ENCODE measurements around the gene CYP2D6. TPM values are rescaled to one million over a fixed set of nuclear protein-coding genes. Genes with fewer than 3 reads are reported as not detected.
"Not testable (repeated sequence)": the region's sequence is repeated elsewhere in the genome, so short reads cannot be mapped to it uniquely, and the experiment has no call there.

Gene CYP2D6
- total RNA-seq (2021; fragmentation: NEBNext Ultra II Directional; extraction: Animal tissue kit (Norgen Biotek cat#: 25700)), result 0.77 and 0.93 TPM in 2 replicates
- 1.7 TPM in 2 replicates for polyA plus RNA-seq (2011; rRNA removed)
- 1.3 TPM for polyA plus RNA-seq (2011; cell fraction: cytosol; rRNA removed)
- 7.8 TPM for polyA plus RNA-seq (2011; cell fraction: nucleus; rRNA removed)
- 1.2 to 2.4 TPM (median 1.5 TPM) in 4 replicates for polyA plus RNA-seq (2012, experiment 1 of 2)
- 0.47 TPM for polyA plus RNA-seq (2012, experiment 2 of 2)
- polyA plus RNA-seq (2013, experiment 1 of 2), result 0.61 TPM
- polyA plus RNA-seq (2013, experiment 2 of 2), result 0.46 TPM
- polyA minus RNA-seq (2011; rRNA and poly(A)+ RNA removed), result 0.46 and 0.79 TPM in 2 replicates
- polyA minus RNA-seq (2011; cell fraction: cytosol; rRNA and poly(A)+ RNA removed), result not detected
- polyA minus RNA-seq (2011; cell fraction: nucleus; rRNA and poly(A)+ RNA removed), result 1.4 TPM
- long read RNA-seq, experiment 1, result 0 reads
- long read RNA-seq, experiment 2, result 0 reads

GRCh38 chr22:42130639-42131431 lies at the start of gene CYP2D6:
Gene CYP2D6 (minus strand): TSS chr22:42130810. CDS start chr22:42130791, 19 bp downstream.
- H4K8ac ChIP-seq (ENCODE audit: extremely low read depth, insufficient read depth, low read length); H2BK15ac ChIP-seq (ENCODE audit: low read length); H3K27me3 ChIP-seq (replicated peaks in 1 of 4; ENCODE audit: control insufficient read depth in 3 of 4, extremely low read depth in 1 of 4, insufficient read depth in 3 of 4, low read length in 3 of 4); FAIRE-seq; H3K18ac ChIP-seq (ENCODE audit: extremely low read depth, low read length); H3K79me2 ChIP-seq (ENCODE audit: control insufficient read depth in 1 of 2, insufficient read depth in 2 of 2, low read length in 2 of 2); H4K20me1 ChIP-seq (replicated peaks in 1 of 2; ENCODE audit: control insufficient read depth in 1 of 2, insufficient read depth in 2 of 2, low read length in 2 of 2); H2BK20ac ChIP-seq (ENCODE audit: low read length); H2BK12ac ChIP-seq (ENCODE audit: low read depth, low read length); H4K5ac ChIP-seq (ENCODE audit: insufficient read length, low read depth, low read length); H3K23me2 ChIP-seq (ENCODE audit: low read depth, low read length); CTCF ChIA-PET (ENCODE audit: partially characterized antibody); H3K56ac ChIP-seq (replicated peaks; ENCODE audit: insufficient read length, low read depth, low read length); H3K4me3 ChIP-seq (ENCODE audit: extremely low read depth in 1 of 4, insufficient read depth in 2 of 4, low read depth in 3 of 4, low read length in 4 of 4); POLR2A ChIA-PET (ENCODE audit: partially characterized antibody); H3K4me1 ChIP-seq (replicated peaks in 1 of 4; ENCODE audit: control insufficient read depth in 3 of 4, insufficient read depth in 4 of 4, low read length in 3 of 4); H3K36me3 ChIP-seq (ENCODE audit: control insufficient read depth in 2 of 4, insufficient read depth in 4 of 4, low read length in 3 of 4); H3K4me2 ChIP-seq (ENCODE audit: insufficient read depth in 1 of 2, low read depth in 2 of 2, low read length in 2 of 2); H3K27ac ChIP-seq (ENCODE audit: low read depth, low read length); H4K91ac ChIP-seq (replicated peaks; ENCODE audit: insufficient read length, low read length); H3K4ac ChIP-seq (replicated peaks; ENCODE audit: insufficient read length, low read depth, low read length); H3K9me3 ChIP-seq (ENCODE audit: insufficient read depth in 2 of 2, low read depth in 1 of 2, low read length in 1 of 2); H2BK120ac ChIP-seq (replicated peaks; ENCODE audit: low read depth, low read length); DNase-seq (ENCODE audit: low read depth in 1 of 2, low spot score in 2 of 2); H2AFZ ChIP-seq (ENCODE audit: low read length); H3K23ac ChIP-seq (ENCODE audit: insufficient read length); H3K14ac ChIP-seq (ENCODE audit: insufficient read length); H3K9ac ChIP-seq (replicated peaks in 1 of 4; ENCODE audit: extremely low read depth in 1 of 4, low read depth in 3 of 4, low read length in 3 of 4); H2AK5ac ChIP-seq (ENCODE audit: low read depth, low read length); H2BK5ac ChIP-seq (ENCODE audit: low read depth, low read length); H3K79me1 ChIP-seq (ENCODE audit: low read depth, low read length): not testable (repeated sequence)
- WGBS, 2 experiments (ENCODE audit: extremely low coverage in 1 of 2, insufficient coverage in 1 of 2, insufficient read length in 1 of 2, insufficient replicate concordance in 2 of 2, low coverage in 1 of 2, low lambda C conversion rate in 2 of 2, missing lambda C conversion rate in 1 of 2), result 83% methylated on average over 6 of the region's 14 CpGs; no CpG with 5 or more reads in 1 of the 2 experiments

Measured in H1 (cell line).